AG09319 (cell line): ENCODE results near the gene VWA3B.

Experiments used
- DNase-seq: peaks from one replicate; pipeline ENCODE4 v3.0.0-alpha.2; 2010; ENCODE audit warnings: low read depth; ENCODE audit errors: extremely low read depth
- TF ChIP-seq, protein P1 (sequence below): IDR thresholded peaks from 2 replicates; pipeline ENCODE4 v1.5.1; 2011; ENCODE audit warnings: low read depth, mild to moderate bottlenecking, inconsistent platforms, low read length, moderate library complexity

VWA3B gene

DNA sequence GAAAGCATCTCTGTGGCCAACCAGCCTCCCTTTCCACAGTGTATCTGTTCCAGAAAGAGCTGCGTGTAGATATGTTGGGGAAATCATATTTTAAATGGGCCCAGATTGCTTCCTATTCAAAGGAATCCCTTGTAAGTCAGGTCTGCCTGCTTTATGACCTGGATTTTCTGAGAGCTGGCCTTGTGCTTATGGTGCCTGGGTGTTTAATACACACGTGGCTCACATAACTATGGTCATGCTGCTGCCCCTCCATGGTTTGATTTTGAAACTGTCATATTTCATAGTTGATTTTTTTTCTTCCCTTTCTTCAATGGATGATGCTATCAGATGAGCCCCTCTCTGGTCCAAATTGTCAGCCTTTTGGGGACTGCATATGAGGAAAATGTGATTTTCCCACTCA lies 147.8 kb downstream of the VWA3B start:
- no peak for DNase-seq
- TF ChIP-seq, protein P1, sequence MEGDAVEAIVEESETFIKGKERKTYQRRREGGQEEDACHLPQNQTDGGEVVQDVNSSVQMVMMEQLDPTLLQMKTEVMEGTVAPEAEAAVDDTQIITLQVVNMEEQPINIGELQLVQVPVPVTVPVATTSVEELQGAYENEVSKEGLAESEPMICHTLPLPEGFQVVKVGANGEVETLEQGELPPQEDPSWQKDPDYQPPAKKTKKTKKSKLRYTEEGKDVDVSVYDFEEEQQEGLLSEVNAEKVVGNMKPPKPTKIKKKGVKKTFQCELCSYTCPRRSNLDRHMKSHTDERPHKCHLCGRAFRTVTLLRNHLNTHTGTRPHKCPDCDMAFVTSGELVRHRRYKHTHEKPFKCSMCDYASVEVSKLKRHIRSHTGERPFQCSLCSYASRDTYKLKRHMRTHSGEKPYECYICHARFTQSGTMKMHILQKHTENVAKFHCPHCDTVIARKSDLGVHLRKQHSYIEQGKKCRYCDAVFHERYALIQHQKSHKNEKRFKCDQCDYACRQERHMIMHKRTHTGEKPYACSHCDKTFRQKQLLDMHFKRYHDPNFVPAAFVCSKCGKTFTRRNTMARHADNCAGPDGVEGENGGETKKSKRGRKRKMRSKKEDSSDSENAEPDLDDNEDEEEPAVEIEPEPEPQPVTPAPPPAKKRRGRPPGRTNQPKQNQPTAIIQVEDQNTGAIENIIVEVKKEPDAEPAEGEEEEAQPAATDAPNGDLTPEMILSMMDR = no peak

DNA sequence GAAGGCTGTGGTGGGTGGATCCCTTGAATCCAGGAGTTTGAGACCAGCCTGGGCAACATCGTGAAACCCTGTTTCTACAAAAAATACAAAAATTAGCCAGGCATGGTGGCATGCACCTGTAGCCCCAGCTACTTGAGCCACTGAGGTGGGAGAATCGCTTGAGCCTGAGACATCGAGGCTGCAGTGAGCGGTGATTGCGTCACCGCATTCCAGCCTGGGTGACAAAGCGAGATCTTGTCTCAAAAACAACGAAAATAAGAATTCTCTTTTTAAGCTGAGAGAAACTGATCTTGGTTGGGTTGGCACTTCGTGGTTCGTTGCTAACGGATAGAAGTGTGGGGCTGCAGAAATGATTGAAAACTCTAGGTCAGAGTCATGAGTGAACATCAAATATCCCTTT lies 150.0 kb downstream of the VWA3B start:
- TF ChIP-seq, protein P1 = no peak

DNA sequence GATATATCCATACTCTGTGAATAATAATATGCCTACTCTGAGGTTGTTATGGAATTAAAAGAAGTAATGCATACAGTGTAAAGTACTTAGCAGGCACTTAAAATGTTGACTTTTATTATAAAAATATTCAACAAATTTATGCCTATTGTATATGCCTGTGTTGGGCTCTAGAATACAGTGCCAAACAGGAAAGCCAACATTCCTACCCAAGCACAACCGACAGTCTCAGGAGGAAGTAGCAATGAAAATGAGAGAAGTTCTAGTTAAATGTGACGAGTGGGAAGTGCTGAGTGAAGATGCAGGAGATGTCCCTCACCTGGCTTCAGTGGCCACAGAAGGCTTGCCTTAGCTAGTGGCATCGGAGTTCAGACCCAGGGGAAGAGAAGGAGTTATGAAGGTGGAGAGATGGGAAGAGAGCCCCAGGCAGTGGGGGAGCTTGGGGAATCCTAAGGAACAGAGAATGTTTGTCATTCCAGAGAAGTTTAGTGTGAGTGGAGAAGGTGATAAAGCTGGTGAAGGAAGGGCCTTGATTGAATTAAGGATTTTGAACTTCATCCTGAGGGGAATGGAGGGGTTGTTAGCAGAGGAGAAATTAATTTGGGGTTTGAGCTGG lies 153.9 kb downstream of the VWA3B start:
- DNase-seq = no peak
- TF ChIP-seq, protein P1 = no peak

More for the DNA sequence above, 150.0 kb downstream of the VWA3B start:
- DNase-seq = no peak

DNA sequence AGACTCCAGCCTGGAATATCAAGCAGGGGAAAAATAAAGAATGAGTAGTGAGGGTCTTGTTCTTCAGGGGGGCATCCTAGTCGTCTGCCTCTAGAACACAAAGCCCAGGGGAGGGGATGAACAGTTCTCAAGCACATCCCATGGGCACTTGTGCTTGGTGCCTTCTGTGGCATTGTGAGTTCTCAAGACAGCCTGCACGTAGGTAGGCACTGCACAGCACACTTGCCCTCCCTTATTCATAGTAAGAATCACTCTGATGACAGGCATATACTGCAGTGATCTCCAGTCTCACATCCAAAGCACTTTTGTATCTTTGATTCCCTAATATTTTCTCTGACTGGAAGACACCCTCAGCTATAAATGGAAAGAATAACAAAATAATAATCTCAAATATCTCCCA lies 154.6 kb downstream of the VWA3B start:
- TF ChIP-seq, protein P1 = no peak
- DNase-seq = no peak

DNA sequence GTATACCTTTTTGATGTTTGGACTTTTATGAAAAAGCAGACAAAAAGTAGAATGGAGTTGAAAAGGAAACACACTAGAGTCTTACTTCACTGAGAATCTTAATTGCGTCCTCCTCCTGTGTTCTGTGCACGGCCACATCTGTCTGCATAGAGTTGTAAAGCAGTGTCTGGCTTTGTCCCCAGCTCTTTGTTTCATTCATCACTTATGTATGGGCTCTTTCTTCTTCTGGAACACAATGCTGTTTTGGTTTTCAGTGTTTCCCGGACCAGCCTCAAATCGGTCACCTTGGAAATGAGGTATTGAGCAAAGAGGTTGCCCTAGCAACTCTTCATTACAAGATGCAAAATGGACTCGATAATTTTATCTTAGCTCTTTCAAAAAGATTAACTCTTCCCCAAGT lies 155.0 kb downstream of the VWA3B start:
- TF ChIP-seq, protein P1 = no peak

DNA sequence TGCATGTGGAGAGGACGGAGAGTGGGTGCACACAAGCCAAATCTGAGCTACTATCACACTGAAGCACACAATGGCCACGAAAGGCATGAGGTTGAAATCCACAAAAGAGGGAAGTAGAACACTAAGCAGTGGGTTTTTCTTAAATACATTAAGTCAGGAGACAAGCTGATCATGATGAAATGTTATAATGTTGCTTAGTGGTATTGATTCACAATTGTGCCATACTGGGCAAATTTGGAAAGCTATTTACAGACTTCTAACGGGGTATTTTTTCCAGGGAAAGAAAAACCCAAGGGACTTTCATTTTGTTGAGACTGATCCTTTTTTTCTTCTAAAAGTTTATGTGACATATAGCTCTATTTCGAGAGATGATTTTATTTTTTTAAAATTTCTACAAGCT lies 158.5 kb downstream of the VWA3B start:
- no peak for DNase-seq
- TF ChIP-seq, protein P1 = no peak

More for the DNA sequence above, 155.0 kb downstream of the VWA3B start:
- no peak for DNase-seq

DNA sequence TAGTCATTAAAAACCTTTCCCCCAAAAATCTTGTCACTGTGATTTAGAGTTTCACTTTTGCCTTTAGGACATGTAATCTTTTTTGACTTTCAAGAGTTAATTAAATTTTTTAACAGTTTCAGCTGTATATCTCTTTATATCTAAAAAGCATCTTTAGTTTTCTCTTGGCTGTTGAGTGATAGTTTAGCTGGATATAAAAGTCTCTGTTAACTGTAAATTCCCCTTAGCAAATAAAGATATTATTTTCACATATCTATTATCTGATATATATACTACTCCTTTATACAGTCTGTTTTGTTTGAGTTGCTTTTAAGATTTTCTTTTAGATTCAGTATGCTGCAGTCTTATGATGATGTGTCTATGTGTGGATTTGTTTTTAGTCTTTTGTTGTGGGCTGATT lies 160.4 kb downstream of the VWA3B start:
- no peak for DNase-seq
- TF ChIP-seq, protein P1 = no peak
